Measurements from ENCODE around the gene GP1BA. TPM values are rescaled to one million over a fixed set of nuclear protein-coding genes. Genes with fewer than 3 reads are reported as not detected.
A peak's percentile ranks its signal among the peaks of the same experiment; 100 is the strongest.

Gene GP1BA
- total RNA-seq, 4 donors from 2014 or later, result not detected

DNA sequence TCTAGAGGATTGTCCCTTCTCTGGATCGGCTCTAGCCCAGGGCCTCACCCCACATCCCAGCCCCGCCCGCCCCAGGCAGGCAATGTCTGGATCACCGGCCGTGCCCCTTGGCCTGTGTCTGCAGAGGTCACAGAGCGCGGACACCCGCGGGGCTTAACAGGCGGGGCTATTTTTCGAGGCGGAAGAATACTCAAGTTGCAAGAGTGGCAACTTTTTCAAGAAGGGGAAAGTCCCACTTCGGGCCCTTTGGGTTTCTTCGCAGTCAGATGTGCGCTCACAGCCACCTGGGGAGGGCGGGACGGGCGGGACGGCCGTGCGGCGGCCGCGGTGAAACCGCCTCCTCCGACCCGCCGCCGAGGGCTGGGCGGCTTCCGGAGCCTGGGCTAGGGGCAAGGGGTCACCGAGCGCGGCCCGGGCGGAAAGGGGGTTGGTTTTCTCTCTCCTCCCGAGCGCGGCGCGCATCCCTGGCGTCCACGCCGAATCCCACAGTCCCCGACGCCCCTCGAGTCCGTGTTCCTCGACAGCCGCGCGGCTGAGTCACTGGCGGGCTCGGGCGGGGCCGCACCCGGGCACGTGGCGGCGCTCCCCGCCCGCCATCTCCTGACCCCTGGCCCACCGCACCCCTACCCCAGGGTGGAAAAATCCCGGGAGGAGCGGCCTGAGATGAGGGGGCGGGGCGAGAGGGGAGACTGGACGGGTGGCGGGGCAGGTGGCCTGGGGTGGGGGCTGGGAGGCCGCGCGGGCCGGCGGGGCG lies 17.4 kb downstream of the GP1BA start:
- peak overlapping the region; percentile 44 for H3K4me3 ChIP-seq (ENCODE audit: low read depth, poor library complexity, severe bottlenecking)
- TF ChIP-seq, protein P1, sequence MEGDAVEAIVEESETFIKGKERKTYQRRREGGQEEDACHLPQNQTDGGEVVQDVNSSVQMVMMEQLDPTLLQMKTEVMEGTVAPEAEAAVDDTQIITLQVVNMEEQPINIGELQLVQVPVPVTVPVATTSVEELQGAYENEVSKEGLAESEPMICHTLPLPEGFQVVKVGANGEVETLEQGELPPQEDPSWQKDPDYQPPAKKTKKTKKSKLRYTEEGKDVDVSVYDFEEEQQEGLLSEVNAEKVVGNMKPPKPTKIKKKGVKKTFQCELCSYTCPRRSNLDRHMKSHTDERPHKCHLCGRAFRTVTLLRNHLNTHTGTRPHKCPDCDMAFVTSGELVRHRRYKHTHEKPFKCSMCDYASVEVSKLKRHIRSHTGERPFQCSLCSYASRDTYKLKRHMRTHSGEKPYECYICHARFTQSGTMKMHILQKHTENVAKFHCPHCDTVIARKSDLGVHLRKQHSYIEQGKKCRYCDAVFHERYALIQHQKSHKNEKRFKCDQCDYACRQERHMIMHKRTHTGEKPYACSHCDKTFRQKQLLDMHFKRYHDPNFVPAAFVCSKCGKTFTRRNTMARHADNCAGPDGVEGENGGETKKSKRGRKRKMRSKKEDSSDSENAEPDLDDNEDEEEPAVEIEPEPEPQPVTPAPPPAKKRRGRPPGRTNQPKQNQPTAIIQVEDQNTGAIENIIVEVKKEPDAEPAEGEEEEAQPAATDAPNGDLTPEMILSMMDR (IDR thresholded peaks at IDR 0.05), result peak in 1 of 3 donors; percentile 65
- TF ChIP-seq POLR2A (IDR thresholded peaks at IDR 0.05), result no peak
- intact Hi-C loops (cut with DNase I; ENCODE audit: low total_unique reads), result no loop called here
- WGBS, 2 donors, result 1% methylated on average over 23 to 32 of the region's 75 CpGs
- peak; percentile 71 to 95 for DNase-seq (ENCODE audit: low spot score in 2 of 2)

- intact Hi-C loops (cut with DNase I; ENCODE audit: low total_unique reads), result no loop called here
- peak overlapping the region; percentile 44 for H3K4me3 ChIP-seq (ENCODE audit: low read depth, poor library complexity, severe bottlenecking)
- no peak for TF ChIP-seq POLR2A (IDR thresholded peaks at IDR 0.05)
- TF ChIP-seq, protein P1 (IDR thresholded peaks at IDR 0.05), result no peak
- DNase-seq (ENCODE audit: low spot score in 2 of 2), result peak in 1 of 2 donors; percentile 94
- 18 to 20% methylated on average over 24 to 28 of the region's 52 CpGs for WGBS, 2 donors
Observed at GRCh38 chr17:4950075-4950745, 18.1 kb downstream of the GP1BA start.

GRCh38 chr17:4950746-4951204 lies 18.7 kb downstream of the GP1BA start, which contains the start of gene ENO3:
Gene ENO3 (plus strand): TSS chr17:4951119. CDS start chr17:4951830, 711 bp downstream.
- intact Hi-C loops (cut with DNase I; ENCODE audit: low total_unique reads), result no loop called here
- peak within 1 kb of the TSS; percentile 44 for H3K4me3 ChIP-seq (ENCODE audit: low read depth, poor library complexity, severe bottlenecking)
- WGBS, 2 donors, result 55 to 60% methylated on average over 7 of the region's 7 CpGs
- no peak for DNase-seq (ENCODE audit: low spot score in 2 of 2)
- TF ChIP-seq, protein P1 (IDR thresholded peaks at IDR 0.05), result no peak
- TF ChIP-seq POLR2A (IDR thresholded peaks at IDR 0.05), result no peak

DNA sequence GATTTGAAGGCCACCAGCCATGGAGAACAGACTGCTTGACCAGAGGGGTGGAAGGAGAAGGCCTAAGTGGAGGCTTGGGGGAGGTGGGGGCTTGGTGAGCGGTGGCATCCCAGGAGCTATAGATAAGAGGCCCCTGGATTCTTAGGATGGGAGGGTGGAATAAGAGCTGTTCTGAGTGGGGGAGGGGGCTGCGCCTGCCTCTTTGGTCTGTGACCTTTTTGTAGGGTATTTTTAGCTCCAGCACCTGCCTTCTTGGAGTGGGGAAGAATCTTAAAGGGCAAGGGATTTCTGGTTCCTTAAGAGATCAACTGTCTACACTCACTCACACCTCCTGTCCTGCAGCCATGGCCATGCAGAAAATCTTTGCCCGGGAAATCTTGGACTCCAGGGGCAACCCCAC lies 19.4 kb downstream of the GP1BA start:
- no peak for TF ChIP-seq POLR2A (IDR thresholded peaks at IDR 0.05)
- TF ChIP-seq, protein P1 (IDR thresholded peaks at IDR 0.05), result no peak
- intact Hi-C loops (cut with DNase I; ENCODE audit: low total_unique reads), result no loop called here
- DNase-seq (ENCODE audit: low spot score in 2 of 2), result no peak
- H3K4me3 ChIP-seq (ENCODE audit: low read depth, poor library complexity, severe bottlenecking), result no peak overlapping the region
- WGBS, 2 donors, result 92% methylated on average over 3 of the region's 3 CpGs

- WGBS, 2 donors, result 43 to 48% methylated on average over 14 of the region's 14 CpGs
- intact Hi-C loops (cut with DNase I; ENCODE audit: low total_unique reads), result no loop called here
- TF ChIP-seq POLR2A (IDR thresholded peaks at IDR 0.05), result no peak
- TF ChIP-seq, protein P1 (IDR thresholded peaks at IDR 0.05), result no peak
- DNase-seq (ENCODE audit: low spot score in 2 of 2), result no peak
- H3K4me3 ChIP-seq (ENCODE audit: low read depth, poor library complexity, severe bottlenecking), result no peak overlapping the region
Observed at GRCh38 chr17:4953451-4953961, 21.4 kb downstream of the GP1BA start.
